CD4-positive, alpha-beta T cell (primary cell): ENCODE results near the gene CCDC136. TPM values are rescaled to one million over a fixed set of nuclear protein-coding genes. Genes with fewer than 3 reads are reported as not detected.

Experiments
- ATAC-seq: fragments of 200-7000 bp; cut with Tn5 transposase; one replicate; pipeline ENCODE4 v1.10.0; 2022; ENCODE audit warnings: mild to moderate bottlenecking; ENCODE audit not compliant: poor library complexity
- CTCF ChIA-PET: fragments of 350-600 bp; sonication (Branson Sonifier 250); formaldehyde crosslinking; loops from one replicate; lab custom pipeline; 2021; ENCODE audit warnings: antibody characterized with exemption, inconsistent platforms; lab: Charles Lee
- POLR2A ChIA-PET: fragments of 350-600 bp; sonication (Branson Sonifier 250); formaldehyde crosslinking; loops from one replicate; lab custom pipeline; 2021; ENCODE audit warnings: antibody characterized with exemption, inconsistent platforms; lab: Charles Lee
- DNase-seq, 14 experiments: peaks; one replicate each; pipeline ENCODE4 v3.0.0-alpha.2; 2013 to 2020; ENCODE audit warnings: mixed read lengths in 2 of 14
- H3K27ac ChIP-seq, 2 donors: one replicate each; pipeline versions ENCODE4 v1.5.1 to v1.7.0; 2013; ENCODE audit warnings: low read length in 2 of 2, low read depth in 1 of 2, mild to moderate bottlenecking in 1 of 2
- H3K27me3 ChIP-seq, 2 experiments: 1 replicate in 1 of 2; 2 replicates in 1 of 2; pipeline versions ENCODE4 v1.6.1 to v1.7.0; 2013; ENCODE audit warnings: low read length in 2 of 2, control low read depth in 1 of 2, mild to moderate bottlenecking in 1 of 2, moderate library complexity in 1 of 2; ENCODE audit not compliant: insufficient read depth in 2 of 2, control insufficient read depth in 1 of 2
- H3K36me3 ChIP-seq: one replicate; pipeline ENCODE4 v1.6.1; 2013; ENCODE audit warnings: low read length, control low read depth; ENCODE audit not compliant: insufficient read depth
- H3K4me1 ChIP-seq: one replicate; pipeline ENCODE4 v1.6.1; 2013; ENCODE audit warnings: low read length, control low read depth; ENCODE audit not compliant: insufficient read depth
- H3K4me3 ChIP-seq: one replicate; pipeline ENCODE4 v1.5.1; 2013; ENCODE audit warnings: mild to moderate bottlenecking, low read length, moderate library complexity
- H3K9me3 ChIP-seq, 2 experiments: 1 replicate in 1 of 2; 2 replicates in 1 of 2; pipeline versions ENCODE4 v1.6.1 to v1.7.0; 2013; ENCODE audit warnings: low read length in 2 of 2, mild to moderate bottlenecking in 2 of 2, control low read depth in 1 of 2, moderate library complexity in 1 of 2; ENCODE audit not compliant: control insufficient read depth in 1 of 2, insufficient read depth in 1 of 2
- H3K27ac Mint-ChIP-seq: one replicate; pipeline ENCODE4 v1.8.0; 2020; ENCODE audit warnings: mixed read lengths
- H3K27me3 Mint-ChIP-seq: one replicate; pipeline ENCODE4 v1.8.0; 2021; ENCODE audit warnings: mixed read lengths
- H3K36me3 Mint-ChIP-seq: one replicate; pipeline ENCODE4 v1.8.0; 2021; ENCODE audit warnings: low read depth, mixed read lengths
- H3K4me1 Mint-ChIP-seq: one replicate; pipeline ENCODE4 v1.8.0; 2021; ENCODE audit warnings: low read depth, mixed read lengths
- H3K4me3 Mint-ChIP-seq: one replicate; pipeline ENCODE4 v1.8.0; 2020; ENCODE audit warnings: mild to moderate bottlenecking, mixed read lengths
- H3K9me3 Mint-ChIP-seq: one replicate; pipeline ENCODE4 v1.8.0; 2020; ENCODE audit warnings: mixed read lengths
- intact Hi-C, 2 experiments: fragments of 100-400 bp; cut with DNase I in 1 of 2; cut with micrococcal nuclease in 1 of 2; formaldehyde crosslinking; loops; one replicate each; pipeline versions ENCODE4 v1.15.1 to v1.9.0; 2023 to 2025; cut with DNase I, micrococcal nuclease
- total RNA-seq, 174 experiments: library from RNA in 2 of 174; stranded (reverse) in 2 of 174; gene quantifications; one replicate each; pipeline ENCODE4 v1.2.3 and lab custom pipeline; 2021 to 2026
- TF ChIP-seq, protein P1 (sequence below): fragments of 200-600 bp; IDR thresholded peaks from one replicate; pipeline ENCODE4 v1.8.0; 2022; ENCODE audit warnings: antibody characterized with exemption, mild to moderate bottlenecking

Gene CCDC136
- total RNA-seq, 2 experiments from 2014 or later = 4.5 to 4.9 TPM

- no peaks in the 10 kb centered on the region for H3K9me3 Mint-ChIP-seq
- CTCF ChIA-PET = interaction anchor here (0.6 kb wide), 1 partner anchor 234 kb away, joined by 4 read pairs; no protein-coding TSS in a partner anchor
- H3K4me1 Mint-ChIP-seq = peaks cover 6% of the 10 kb centered on the region
Observed at GRCh38 chr7:128785738-128786137, 6.0 kb upstream of the CCDC136 start.

DNA sequence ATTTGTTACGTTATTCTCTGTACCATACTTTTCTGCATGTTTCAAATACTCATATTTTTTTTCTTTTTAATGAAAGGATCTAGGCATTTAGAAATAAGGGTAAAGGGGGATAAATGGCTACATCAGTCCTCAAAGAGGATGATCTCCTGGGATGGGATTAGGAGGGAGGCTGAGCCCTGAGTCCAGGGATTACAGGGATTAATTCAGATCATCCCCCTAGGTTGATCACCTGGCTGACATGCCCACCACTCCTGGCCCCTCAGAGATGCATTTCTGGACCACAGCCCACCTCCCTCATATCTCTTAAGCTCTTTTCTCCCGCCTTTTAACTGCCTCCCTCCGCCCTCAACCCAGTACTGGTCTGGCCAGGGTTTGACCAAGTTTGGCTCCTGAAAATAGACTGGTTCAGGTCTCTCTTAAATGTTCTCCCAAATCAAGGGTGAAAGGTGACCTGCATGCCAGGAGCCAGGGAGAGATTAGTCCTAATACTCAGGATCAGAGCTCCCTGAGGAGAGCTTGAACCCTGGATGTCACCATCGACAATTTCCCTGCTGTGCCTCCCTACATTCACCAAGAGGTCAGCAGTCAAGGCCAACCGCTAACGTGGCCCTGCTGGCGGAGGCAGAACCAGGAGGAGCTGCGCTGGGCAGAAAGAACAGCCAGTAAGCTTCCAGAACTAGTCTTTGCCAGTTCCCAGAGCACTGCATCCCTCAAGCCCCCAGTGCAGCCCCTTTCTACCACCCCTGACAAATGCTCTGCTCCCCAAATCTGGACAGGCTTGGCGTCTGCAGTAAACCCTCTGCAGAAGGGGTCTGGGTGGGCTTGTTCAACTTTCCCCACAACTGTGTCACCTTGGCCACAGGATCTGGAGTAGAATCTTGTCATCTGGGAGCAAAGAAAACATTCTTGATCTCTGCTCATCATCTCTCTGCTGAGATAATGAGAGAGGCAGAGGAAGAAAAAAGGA lies 3.0 kb upstream of the CCDC136 start:
- ChIA-PET CTCF (no interaction called here), POLR2A (no interaction called here)
- no peak overlapping the region for H3K27ac ChIP-seq
- TF ChIP-seq, protein P1, sequence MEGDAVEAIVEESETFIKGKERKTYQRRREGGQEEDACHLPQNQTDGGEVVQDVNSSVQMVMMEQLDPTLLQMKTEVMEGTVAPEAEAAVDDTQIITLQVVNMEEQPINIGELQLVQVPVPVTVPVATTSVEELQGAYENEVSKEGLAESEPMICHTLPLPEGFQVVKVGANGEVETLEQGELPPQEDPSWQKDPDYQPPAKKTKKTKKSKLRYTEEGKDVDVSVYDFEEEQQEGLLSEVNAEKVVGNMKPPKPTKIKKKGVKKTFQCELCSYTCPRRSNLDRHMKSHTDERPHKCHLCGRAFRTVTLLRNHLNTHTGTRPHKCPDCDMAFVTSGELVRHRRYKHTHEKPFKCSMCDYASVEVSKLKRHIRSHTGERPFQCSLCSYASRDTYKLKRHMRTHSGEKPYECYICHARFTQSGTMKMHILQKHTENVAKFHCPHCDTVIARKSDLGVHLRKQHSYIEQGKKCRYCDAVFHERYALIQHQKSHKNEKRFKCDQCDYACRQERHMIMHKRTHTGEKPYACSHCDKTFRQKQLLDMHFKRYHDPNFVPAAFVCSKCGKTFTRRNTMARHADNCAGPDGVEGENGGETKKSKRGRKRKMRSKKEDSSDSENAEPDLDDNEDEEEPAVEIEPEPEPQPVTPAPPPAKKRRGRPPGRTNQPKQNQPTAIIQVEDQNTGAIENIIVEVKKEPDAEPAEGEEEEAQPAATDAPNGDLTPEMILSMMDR = no peak
- H3K9me3 ChIP-seq = no peaks in the 10 kb centered on the region
- H3K27me3 ChIP-seq = no peaks in the 10 kb centered on the region
- H3K4me3 Mint-ChIP-seq = peak overlapping the region; percentile 91
- H3K4me1 Mint-ChIP-seq = peaks cover 6% of the 10 kb centered on the region
- peak overlapping the region; percentile 27 for H3K27ac Mint-ChIP-seq
- intact Hi-C loops = no loop called here
- no peaks in the 10 kb centered on the region for H3K27me3 Mint-ChIP-seq
- DNase-seq = peak in 1 of 14 experiments; percentile 19
- H3K4me3 ChIP-seq = no peak overlapping the region
- H3K4me1 ChIP-seq = peaks cover 22% of the 10 kb centered on the region
- ATAC-seq = no peak
- H3K36me3 Mint-ChIP-seq = no peaks in the 10 kb centered on the region
- no peaks in the 10 kb centered on the region for H3K36me3 ChIP-seq
- no peaks in the 10 kb centered on the region for H3K9me3 Mint-ChIP-seq

More at GRCh38 chr7:128785738-128786137, 6.0 kb upstream of the CCDC136 start:
- Mint-ChIP-seq H3K4me3 (no peak overlapping the region), H3K36me3 (no peaks in the 10 kb centered on the region), H3K27me3 (no peaks in the 10 kb centered on the region), H3K27ac (no peak overlapping the region)
- Histone ChIP-seq H3K27me3 (no peaks in the 10 kb centered on the region), H3K4me1 (peaks cover 6% of the 10 kb centered on the region), H3K27ac (no peak overlapping the region), H3K9me3 (no peaks in the 10 kb centered on the region), H3K4me3 (no peak overlapping the region), H3K36me3 (no peaks in the 10 kb centered on the region)
- intact Hi-C loops = no loop called here
- POLR2A ChIA-PET = no interaction called here
- DNase-seq = no peak
- TF ChIP-seq, protein P1 = no peak
- no peak for ATAC-seq

- ChIA-PET POLR2A (interaction anchor here (0.5 to 1.1 kb wide), 4 partner anchors 40 to 335 kb away, joined by 3 to 23 read pairs (median 4); partner anchors contain the start of genes ATP6V1F, CALU and HILPDA), CTCF (no interaction called here)
- Histone ChIP-seq H3K4me1 (peaks cover 22% of the 10 kb centered on the region), H3K27ac (peak overlapping the region in 1 of 2 donors; percentile 22), H3K9me3 (no peaks in the 10 kb centered on the region), H3K36me3 (no peaks in the 10 kb centered on the region), H3K27me3 (no peaks in the 10 kb centered on the region), H3K4me3 (peak overlapping the region; percentile 79)
- intact Hi-C loops = loop anchor here (1.0 to 5.0 kb wide), 3 partner anchors 51 to 92 kb away; partner anchors contain the start of genes ATP6V1F (in 1 of the 2) and CALU (in 1 of the 2)
- Mint-ChIP-seq H3K9me3 (no peaks in the 10 kb centered on the region), H3K4me3 (peak overlapping the region; percentile 91), H3K27ac (peak overlapping the region; percentile 76), H3K4me1 (peaks cover 6% of the 10 kb centered on the region), H3K27me3 (no peaks in the 10 kb centered on the region), H3K36me3 (peaks cover 4% of the 10 kb centered on the region)
- TF ChIP-seq, protein P1 = no peak
- ATAC-seq (no peak), DNase-seq (peak in 3 of 14 experiments; percentile 6 to 41 (median 16))
Observed at GRCh38 chr7:128790315-128791041, 1.3 kb upstream of the CCDC136 start.
